A549 treated with CORT108297 at 1 μM for 4 hours (cell line): ENCODE data around the gene TPH1. TPM values are rescaled to one million over a fixed set of nuclear protein-coding genes. Genes with fewer than 3 reads are reported as not detected.

Experiments
- total RNA-seq: library from RNA; stranded (reverse); fragments of 200-300 nt; extraction: Qiagen RNA extraction; gene quantifications from 5 replicates; pipeline ENCODE4 v1.2.3, GENCODE V29; 2022

Gene TPH1
- total RNA-seq, result 0.03 to 0.04 TPM (median 0.03 TPM) in 4 of 5 replicates, not detected in the other

DNA sequence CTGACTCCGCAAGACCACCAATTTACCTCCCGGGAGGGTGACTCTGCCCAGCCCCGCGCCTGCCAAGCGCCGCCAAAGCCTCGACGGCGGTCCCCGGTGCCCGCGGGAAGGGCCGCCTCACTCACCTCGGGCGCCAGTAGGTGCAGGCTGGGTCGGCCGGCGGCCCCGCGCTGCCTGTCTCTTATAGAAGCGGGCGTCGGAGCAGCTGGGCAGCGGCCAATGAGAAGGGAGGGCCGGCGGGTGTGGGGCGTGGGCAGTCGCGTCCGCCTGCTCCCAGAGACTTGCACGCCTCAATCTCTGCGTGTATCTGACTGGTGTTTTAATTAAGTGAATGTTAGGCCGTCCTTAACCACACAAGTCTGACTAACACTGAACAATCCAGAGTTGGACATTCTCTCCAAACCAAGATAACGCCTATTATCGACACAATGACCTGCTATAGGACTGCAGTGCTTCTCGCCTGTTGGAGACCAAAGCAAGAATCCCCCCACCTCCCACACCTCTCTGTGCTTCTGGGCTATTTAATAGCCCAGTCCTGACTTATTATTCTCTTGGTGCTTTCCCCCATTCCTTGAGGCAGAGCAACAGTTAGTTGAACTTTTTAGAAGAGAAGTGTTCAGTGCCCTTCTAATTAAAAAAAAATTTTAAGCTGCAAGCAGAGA, at the start of gene TPH1:
TPH1 (minus strand) TSS at position 154 of the 662 bp plus-strand sequence. CDS start 5,507 bp downstream, outside the sequence.

DNA sequence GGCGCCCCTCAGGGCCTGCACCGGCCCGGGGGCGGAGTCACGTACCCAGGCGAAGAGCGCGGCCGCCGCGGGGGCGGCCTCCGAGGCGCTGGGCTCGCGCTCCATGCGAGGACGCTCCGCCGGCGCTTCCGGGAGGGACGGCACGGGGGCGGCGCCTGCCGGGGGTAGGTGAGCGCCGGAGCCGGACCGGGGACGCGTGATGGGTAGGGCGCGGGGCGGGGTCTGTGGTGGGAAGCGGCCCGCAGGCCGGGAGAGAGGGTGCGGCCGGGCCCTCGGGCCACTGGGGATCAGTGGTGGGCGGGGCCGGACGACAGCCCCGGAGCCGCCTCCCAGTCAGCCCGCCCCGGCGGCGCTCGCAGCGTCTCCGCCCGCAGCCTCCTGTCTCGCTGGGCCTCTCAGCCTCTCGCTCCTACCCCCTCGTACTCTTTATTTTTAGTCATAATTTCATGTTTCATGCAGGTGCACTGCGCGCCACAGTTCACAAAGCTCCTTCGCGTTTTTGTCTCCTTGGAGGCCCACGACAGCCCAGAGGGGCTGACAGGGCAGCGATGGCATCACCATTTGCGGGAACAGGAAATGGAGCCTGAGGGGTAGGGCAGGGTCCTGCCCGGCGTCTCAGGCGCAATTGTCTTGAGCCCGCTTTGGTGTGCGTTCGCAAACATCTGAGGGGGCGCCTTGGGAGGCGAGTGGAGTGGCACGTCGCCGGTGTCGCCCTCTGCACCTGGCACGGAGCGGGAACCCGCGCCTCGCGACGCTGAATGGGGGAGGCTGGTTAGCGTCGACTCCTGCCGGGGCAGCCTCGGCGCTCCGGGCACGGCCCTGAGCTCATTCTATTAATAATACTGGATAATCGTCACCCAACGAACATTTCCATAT, 32.9 kb downstream of the TPH1 start, which contains the start of gene SERGEF:
SERGEF (minus strand) TSS at position 142 of the 876 bp plus-strand sequence; CDS start at position 105, 37 bp downstream.

Other genes with a start within 250 kb of the TPH1 start
- 14.1 to 18.7 TPM (median 16.1 TPM) in 5 replicates for gene SERGEF, start 33.2 kb downstream of the TPH1 start, total RNA-seq
- 37.5 to 42.2 TPM (median 39.3 TPM) in 5 replicates for gene SAAL1, start 59.8 kb upstream of the TPH1 start, total RNA-seq
- 0.06 to 0.09 TPM in 2 of 5 replicates, not detected in the others for gene MRGPRX3, start 86.3 kb upstream of the TPH1 start, total RNA-seq
- not detected in 5 replicates for gene MRGPRX4, start 126.6 kb upstream of the TPH1 start, total RNA-seq
- gene SAA4, start 190.5 kb upstream of the TPH1 start, total RNA-seq, result not detected in 5 replicates
- 0.22 to 0.24 TPM (median 0.22 TPM) in 3 of 5 replicates, not detected in the others for gene SAA2, start 202.4 kb upstream of the TPH1 start, total RNA-seq
- 0.42 to 1.3 TPM (median 0.66 TPM) in 5 replicates for gene SAA1, start 220.0 kb upstream of the TPH1 start, total RNA-seq